Limb (tissue), 2 donors: Measurements from ENCODE around the gene KCNK15.

Experiments used
- DNase-seq, 2 donors: peaks; one replicate each; pipeline ENCODE4 v3.0.0-alpha.2; 2016; ENCODE audit errors: extremely low spot score in 2 of 2

KCNK15 gene

GRCh38 chr20:44788706-44789456 lies 43.2 kb downstream of the KCNK15 start:
- DNase-seq = no peak

- no peak for DNase-seq
Observed at GRCh38 chr20:44790638-44791393, 45.2 kb downstream of the KCNK15 start.

GRCh38 chr20:44792796-44793195 lies 47.1 kb downstream of the KCNK15 start:
- DNase-seq = no peak

GRCh38 chr20:44795836-44796235 lies 50.2 kb downstream of the KCNK15 start:
- no peak for DNase-seq

GRCh38 chr20:44796311-44796710 lies 50.6 kb downstream of the KCNK15 start:
- no peak for DNase-seq

- no peak for DNase-seq
Observed at GRCh38 chr20:44796758-44797457, 51.2 kb downstream of the KCNK15 start.

GRCh38 chr20:44799691-44800090 lies 54.0 kb downstream of the KCNK15 start:
- no peak for DNase-seq

GRCh38 chr20:44800391-44801046 lies 54.9 kb downstream of the KCNK15 start:
- no peak for DNase-seq
